Effector memory CD4-positive, alpha-beta T cell (primary cell): ENCODE results near the gene ERBB4.

Experiments used
- DNase-seq, 3 donors: peaks; one replicate each; pipeline ENCODE4 v3.0.0-alpha.2; 2020
- H3K27ac ChIP-seq: 2 replicates; pipeline ENCODE4 v1.7.0; 2013; ENCODE audit warnings: mild to moderate bottlenecking, low read length, moderate library complexity; ENCODE audit not compliant: insufficient read depth, poor library complexity, severe bottlenecking
- H3K27me3 ChIP-seq: replicated peaks from 2 replicates; pipeline ENCODE4 v1.7.0; 2013; ENCODE audit warnings: mild to moderate bottlenecking, low read length; ENCODE audit not compliant: insufficient read depth, control insufficient read depth, poor library complexity, severe bottlenecking
- H3K36me3 ChIP-seq: 2 replicates; pipeline ENCODE4 v1.7.0; 2013; ENCODE audit warnings: mild to moderate bottlenecking, low read length, moderate library complexity; ENCODE audit not compliant: control insufficient read depth, insufficient read depth
- H3K4me1 ChIP-seq: 2 replicates; pipeline ENCODE4 v1.7.0; 2013; ENCODE audit warnings: low read length, mild to moderate bottlenecking; ENCODE audit not compliant: control insufficient read depth, insufficient read depth, poor library complexity, severe bottlenecking
- H3K4me3 ChIP-seq: 2 replicates; pipeline ENCODE4 v1.7.0; 2013; ENCODE audit warnings: low read length, low read depth, mild to moderate bottlenecking; ENCODE audit not compliant: insufficient read depth, poor library complexity, severe bottlenecking
- H3K9me3 ChIP-seq: 2 replicates; pipeline ENCODE4 v1.7.0; 2013; ENCODE audit warnings: mild to moderate bottlenecking, low read length, moderate library complexity; ENCODE audit not compliant: control insufficient read depth

The ERBB4 gene

GRCh38 chr2:211512806-211513205 is 1025.8 kb downstream of the ERBB4 start:
- Histone ChIP-seq H3K9me3 (no peaks in the 10 kb centered on the region), H3K27ac (no peak overlapping the region), H3K4me3 (no peak overlapping the region), H3K36me3 (no peaks in the 10 kb centered on the region), H3K27me3 (no peaks in the 10 kb centered on the region), H3K4me1 (no peaks in the 10 kb centered on the region)
- DNase-seq: no peak

GRCh38 chr2:211503856-211504255 is 1034.7 kb downstream of the ERBB4 start:
- Histone ChIP-seq H3K27me3 (no peaks in the 10 kb centered on the region), H3K9me3 (no peaks in the 10 kb centered on the region), H3K4me1 (no peaks in the 10 kb centered on the region), H3K27ac (no peak overlapping the region), H3K4me3 (no peak overlapping the region), H3K36me3 (no peaks in the 10 kb centered on the region)
- DNase-seq: no peak

- Histone ChIP-seq H3K4me3 (no peak overlapping the region), H3K27ac (no peak overlapping the region), H3K27me3 (no peaks in the 10 kb centered on the region), H3K4me1 (no peaks in the 10 kb centered on the region), H3K36me3 (no peaks in the 10 kb centered on the region), H3K9me3 (no peaks in the 10 kb centered on the region)
- no peak for DNase-seq
Observed at GRCh38 chr2:211503198-211503597, 1035.4 kb downstream of the ERBB4 start.

- H3K36me3 ChIP-seq: no peaks in the 10 kb centered on the region
Observed at GRCh38 chr2:211498551-211499205, 1039.9 kb downstream of the ERBB4 start.

GRCh38 chr2:211495339-211495738 is 1043.3 kb downstream of the ERBB4 start:
- DNase-seq: no peak
- H3K4me1 ChIP-seq: no peaks in the 10 kb centered on the region
- H3K9me3 ChIP-seq: no peaks in the 10 kb centered on the region
- H3K27ac ChIP-seq: no peak overlapping the region
- H3K27me3 ChIP-seq: no peaks in the 10 kb centered on the region
- H3K4me3 ChIP-seq: no peak overlapping the region
- H3K36me3 ChIP-seq: no peaks in the 10 kb centered on the region

More at GRCh38 chr2:211498551-211499205, 1039.9 kb downstream of the ERBB4 start:
- DNase-seq: no peak
- H3K27me3 ChIP-seq: no peaks in the 10 kb centered on the region
- H3K27ac ChIP-seq: no peak overlapping the region
- H3K9me3 ChIP-seq: no peaks in the 10 kb centered on the region
- H3K4me1 ChIP-seq: no peaks in the 10 kb centered on the region
- H3K4me3 ChIP-seq: no peak overlapping the region

GRCh38 chr2:211494536-211494935 is 1044.1 kb downstream of the ERBB4 start:
- no peak overlapping the region for H3K4me3 ChIP-seq
- H3K27ac ChIP-seq: no peak overlapping the region
- H3K27me3 ChIP-seq: no peaks in the 10 kb centered on the region
- no peaks in the 10 kb centered on the region for H3K36me3 ChIP-seq
- H3K4me1 ChIP-seq: no peaks in the 10 kb centered on the region
- DNase-seq: no peak
- H3K9me3 ChIP-seq: no peaks in the 10 kb centered on the region

- Histone ChIP-seq H3K9me3 (no peaks in the 10 kb centered on the region), H3K27me3 (no peaks in the 10 kb centered on the region), H3K36me3 (no peaks in the 10 kb centered on the region), H3K4me1 (no peaks in the 10 kb centered on the region), H3K4me3 (no peak overlapping the region), H3K27ac (no peak overlapping the region)
- DNase-seq: no peak
Observed at GRCh38 chr2:211494085-211494484, 1044.5 kb downstream of the ERBB4 start.

GRCh38 chr2:211487733-211488132 is 1050.9 kb downstream of the ERBB4 start:
- Histone ChIP-seq H3K4me1 (no peaks in the 10 kb centered on the region), H3K27me3 (no peaks in the 10 kb centered on the region), H3K27ac (no peak overlapping the region), H3K4me3 (no peak overlapping the region), H3K36me3 (no peaks in the 10 kb centered on the region), H3K9me3 (no peaks in the 10 kb centered on the region)
- no peak for DNase-seq

GRCh38 chr2:211479536-211480150 is 1059.0 kb downstream of the ERBB4 start:
- DNase-seq: no peak
- no peaks in the 10 kb centered on the region for H3K36me3 ChIP-seq
- H3K27me3 ChIP-seq: no peaks in the 10 kb centered on the region
- no peaks in the 10 kb centered on the region for H3K4me1 ChIP-seq
- H3K27ac ChIP-seq: no peak overlapping the region
- no peak overlapping the region for H3K4me3 ChIP-seq
- no peaks in the 10 kb centered on the region for H3K9me3 ChIP-seq

- H3K4me1 ChIP-seq: no peaks in the 10 kb centered on the region
- H3K4me3 ChIP-seq: no peak overlapping the region
- no peaks in the 10 kb centered on the region for H3K9me3 ChIP-seq
Observed at GRCh38 chr2:211477537-211478275, 1060.9 kb downstream of the ERBB4 start.

More at GRCh38 chr2:211477537-211478275, 1060.9 kb downstream of the ERBB4 start:
- no peak overlapping the region for H3K27ac ChIP-seq
- DNase-seq: no peak
- H3K36me3 ChIP-seq: no peaks in the 10 kb centered on the region
- H3K27me3 ChIP-seq: no peaks in the 10 kb centered on the region
